ENCODE results near the gene CCDC178.

The CCDC178 gene

DNA sequence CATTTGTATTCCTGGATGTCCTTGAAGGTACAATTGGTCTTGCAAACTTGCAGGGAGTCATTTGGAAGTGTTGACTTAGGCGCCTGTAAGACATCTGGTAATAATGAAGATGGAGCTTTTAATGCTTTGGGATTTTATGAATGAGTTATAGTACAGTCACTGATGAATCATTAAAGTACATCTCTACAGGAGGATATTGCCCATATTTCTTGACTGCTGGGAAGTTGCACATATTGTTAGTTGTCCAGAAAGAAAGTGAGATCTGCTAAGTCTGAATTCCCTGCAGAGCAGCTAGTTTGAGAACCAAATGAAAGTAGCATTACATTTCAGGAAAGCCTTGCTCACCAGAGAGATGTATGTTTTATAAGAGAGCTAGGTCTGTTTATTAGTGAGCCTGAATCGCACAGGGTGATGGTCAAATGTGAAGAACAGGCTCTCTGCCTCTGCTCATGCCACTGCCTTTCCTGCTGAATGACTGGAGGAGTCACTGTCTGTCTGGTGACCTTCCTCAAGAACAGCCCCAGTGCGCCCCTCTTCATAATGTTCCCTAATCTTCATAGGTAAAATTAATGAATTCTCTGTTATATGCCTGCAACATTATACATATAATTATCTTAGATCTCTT is 528.7 kb downstream of the CCDC178 start:
- DNase-seq (ENCODE audit: low read depth) = no peak

DNA sequence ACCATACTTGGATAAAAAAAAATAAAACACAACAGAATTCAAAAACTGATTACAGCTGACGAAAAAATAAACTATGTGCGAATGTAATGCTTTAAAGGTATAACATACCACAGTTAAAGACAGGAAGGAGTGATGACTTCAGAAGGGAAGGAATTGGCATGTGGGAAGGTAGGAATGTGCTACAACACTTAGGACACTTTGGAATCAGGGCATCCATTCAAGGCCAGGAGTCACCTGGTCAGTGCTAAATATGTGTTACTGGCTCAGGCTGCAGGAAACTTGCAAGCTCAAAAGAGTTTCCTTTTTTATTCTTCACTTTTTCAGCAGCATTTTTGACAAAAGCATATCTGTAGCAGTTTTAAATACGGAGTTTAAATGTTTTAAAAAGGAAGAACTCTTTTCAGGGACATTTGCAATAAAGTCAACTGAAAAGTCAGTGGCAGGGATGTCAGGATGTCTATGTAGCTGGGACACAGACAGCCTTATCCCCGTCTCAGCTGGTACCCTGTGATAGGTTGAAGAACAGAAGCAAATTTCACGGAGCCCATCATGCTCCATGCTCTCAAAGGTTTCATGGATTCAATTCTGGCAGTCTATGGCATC is 529.7 kb downstream of the CCDC178 start:
- DNase-seq (ENCODE audit: low read depth) = no peak

DNA sequence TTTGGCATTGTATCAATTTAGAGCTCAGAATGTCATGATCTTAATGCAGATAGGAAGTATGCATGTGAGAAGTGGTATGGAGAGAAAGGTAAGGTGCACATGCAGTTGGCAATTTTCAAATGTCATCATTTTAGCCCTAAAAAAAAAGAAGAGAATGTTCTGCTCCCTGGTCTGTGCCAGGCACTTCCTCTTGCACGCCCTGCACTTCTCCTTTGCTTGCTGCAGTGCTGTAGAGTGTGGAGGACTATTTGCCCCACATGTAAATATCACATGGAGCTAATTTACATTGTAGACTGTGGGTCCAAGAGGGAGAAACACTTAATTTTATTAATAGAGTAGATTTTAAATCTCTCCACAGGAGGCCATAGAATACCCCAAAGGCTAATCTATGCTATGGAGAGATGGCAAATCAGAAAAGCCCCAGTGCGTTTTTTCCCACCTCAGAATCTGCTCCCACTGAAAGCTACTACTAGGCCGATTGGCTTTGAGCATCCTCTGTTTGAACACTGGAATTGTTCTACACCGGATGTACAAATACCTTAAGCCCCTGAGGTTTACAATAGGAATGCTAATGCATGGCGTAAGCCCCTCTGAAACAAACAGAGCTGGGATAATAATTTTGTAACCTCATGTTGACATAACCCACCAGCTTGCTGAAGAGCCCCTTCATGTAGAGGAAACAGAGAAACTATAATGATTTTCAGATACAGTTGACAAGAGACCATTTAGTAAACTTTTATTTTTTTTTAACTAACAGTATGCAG is 530.5 kb downstream of the CCDC178 start:
- DNase-seq (ENCODE audit: low read depth) = no peak

DNA sequence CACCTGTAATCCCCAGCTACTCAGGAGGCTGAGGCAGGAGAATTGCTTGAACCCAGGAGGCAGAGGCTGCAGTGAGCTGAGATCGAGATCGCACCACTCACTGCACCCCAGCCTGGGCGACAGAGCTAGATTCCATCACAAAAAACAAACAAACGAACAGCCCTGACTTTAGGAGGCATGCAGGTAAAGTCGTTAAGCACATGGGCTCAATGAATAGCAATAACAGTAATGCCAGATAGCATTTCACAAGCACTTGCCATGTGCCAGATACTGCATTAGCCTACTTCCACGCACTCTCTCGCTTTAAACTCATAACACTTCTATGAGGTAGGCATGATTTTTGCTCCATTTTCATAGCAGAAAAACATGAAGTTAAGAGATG is 532.1 kb downstream of the CCDC178 start:
- no peak for DNase-seq (ENCODE audit: low read depth)

DNA sequence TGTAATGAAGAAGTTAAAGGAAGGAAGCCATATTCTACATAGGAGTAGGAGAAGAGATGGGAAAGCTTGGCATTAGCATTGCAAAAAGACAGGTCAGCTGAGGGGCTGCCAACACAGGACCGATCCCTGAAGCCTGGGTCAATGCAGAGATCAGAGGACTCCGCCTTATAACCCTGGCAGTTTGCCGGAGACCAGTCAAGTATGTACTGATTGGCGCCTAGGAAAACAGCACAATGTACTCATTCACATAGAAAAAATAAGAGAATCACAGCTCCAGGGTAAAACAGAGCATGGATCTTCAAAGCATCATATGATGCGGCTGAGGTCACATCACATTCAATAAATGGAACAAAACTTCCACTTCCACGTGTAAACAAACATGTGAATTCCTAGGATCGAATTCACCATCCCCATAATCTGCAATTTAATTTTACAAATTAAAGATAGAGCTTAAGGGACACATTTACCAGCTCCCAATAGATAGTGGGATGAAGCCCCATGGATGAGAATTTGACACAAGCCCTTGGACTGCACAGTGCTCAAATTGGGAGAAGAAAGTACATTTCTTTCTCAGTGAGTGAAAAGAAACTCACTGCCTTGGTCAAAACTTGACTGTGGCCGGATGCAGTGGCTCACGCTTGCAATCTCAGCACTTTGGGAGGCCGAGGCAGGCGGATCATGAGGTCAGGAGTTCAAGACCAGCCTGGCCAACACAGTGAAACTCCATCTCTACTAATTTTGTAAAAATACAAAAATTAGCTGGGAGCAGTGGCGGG is 532.7 kb downstream of the CCDC178 start:
- DNase-seq (ENCODE audit: low read depth) = no peak

DNA sequence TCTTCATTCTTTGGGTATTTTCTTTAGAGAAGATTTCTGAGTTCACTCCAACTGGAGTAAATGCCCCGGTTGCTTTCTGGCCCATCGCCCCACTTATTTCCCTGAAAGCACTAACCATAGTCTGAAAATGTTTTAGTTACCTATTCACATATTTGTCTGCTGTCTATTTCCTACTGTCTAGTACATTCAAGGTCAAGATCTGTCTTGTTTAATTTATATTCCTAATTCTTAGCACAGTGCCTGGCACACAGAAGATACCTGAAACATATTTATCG is 533.3 kb downstream of the CCDC178 start:
- no peak for DNase-seq (ENCODE audit: low read depth)

DNA sequence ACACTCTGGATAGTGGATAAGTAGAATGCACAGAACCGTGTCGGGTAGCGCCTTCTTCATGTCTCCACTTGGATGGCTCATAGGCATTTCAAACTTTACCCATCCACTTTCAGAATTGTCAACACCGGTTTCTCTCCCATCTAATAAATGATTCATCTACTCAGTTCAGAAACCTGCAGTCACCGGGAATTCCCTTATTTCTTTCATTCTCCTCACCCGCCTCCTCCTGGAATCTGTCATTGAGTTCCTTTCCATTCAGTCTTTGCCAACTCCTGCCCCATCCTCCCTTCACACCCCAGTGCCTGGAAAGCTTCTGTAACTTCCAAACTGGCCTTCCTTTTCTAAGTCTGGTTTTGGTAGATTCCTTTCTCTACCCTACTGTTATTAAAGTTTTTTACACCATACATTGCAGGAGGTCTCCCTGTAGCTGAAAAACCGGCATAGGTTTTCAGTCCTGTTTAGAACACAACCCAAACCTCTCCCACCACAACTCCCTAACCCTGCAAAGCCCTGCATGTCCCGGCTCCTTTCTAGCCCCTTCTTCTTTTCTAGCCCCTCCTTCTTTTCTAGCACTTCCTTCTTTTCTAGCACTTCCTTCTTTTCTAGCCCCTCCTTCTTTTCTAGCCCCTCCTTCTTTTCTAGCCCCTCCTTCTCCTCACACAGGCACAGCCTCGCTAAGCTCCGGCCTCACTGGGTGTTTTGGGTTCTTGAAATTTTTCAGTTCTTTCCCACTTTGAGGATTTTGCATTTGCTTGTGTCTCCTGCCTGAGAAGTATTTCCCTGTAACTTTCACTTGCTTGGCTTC is 533.8 kb downstream of the CCDC178 start:
- no peak for DNase-seq (ENCODE audit: low read depth)

DNA sequence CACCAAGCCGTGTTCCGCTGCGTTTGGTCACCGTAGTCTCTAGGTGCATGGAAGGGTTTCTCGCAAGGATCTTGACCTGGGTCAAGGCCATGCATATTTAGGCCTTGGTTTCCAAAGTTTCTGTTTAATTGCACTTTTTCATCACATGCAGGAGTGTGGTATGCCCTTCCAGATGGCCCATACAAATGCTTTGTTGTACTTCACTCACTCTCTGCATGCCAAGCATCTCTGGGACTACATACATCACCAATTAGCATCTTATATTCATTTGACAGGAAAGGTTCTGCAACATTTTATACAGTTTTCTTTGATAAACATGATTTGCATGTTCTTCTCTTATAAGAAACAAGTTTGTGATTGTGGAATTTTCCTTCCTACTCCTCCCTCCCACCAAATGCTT is 534.9 kb downstream of the CCDC178 start:
- no peak for DNase-seq (ENCODE audit: low read depth)

DNA sequence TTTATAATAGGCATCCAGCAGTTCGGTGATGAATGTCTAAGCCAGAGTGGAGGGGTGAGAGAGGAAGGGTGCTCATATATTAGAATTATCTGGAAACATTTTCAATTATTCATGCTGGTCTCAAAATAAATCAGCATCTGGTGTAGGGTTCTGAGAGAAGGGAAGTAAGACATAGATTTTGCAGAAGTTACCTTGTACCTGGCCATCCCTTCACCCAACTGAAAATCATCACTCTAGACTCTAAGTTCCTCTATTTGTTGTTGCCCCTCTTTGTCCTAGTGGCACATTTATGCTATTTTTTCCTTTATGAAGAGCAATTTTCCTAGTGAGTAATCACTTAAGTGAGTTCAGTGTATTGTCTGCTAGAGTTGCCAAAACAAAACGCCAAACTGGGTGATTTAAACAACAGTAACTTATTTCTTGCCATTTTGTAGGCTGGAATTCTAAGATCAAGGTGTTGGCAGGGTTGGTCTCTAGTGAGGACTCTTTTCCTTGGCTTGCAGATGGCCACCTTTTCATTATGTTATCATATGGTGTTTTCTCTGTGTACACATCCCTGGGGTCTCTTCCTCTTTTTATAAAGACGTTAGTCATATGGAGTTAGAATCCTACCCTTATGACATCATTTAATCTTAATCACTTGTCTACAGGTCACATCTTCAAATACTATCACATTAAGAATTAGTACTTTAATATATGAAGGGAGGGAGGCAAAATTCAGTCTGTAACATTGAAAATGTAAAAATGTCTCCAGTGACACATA is 537.8 kb downstream of the CCDC178 start:
- no peak for DNase-seq (ENCODE audit: low read depth)

DNA sequence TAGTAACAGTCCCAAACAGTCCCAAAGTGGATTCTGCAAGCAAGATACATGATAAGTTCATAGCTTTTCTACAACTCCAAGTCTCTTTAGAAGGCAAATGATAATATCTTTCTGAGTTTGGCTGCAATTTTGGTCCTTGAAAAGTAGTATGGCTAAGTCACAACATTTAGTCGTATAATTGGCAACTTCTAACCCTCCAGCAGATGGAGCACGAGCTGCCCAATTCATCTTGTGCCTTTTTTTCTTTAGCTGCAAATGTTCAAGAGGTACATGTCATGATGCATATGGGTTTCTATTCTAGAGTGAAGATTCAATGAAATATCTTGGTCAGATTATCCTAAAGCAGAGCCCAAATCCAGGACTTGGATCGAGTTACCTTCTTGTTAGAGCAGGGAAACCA is 540.7 kb downstream of the CCDC178 start:
- DNase-seq (ENCODE audit: low read depth) = no peak

DNA sequence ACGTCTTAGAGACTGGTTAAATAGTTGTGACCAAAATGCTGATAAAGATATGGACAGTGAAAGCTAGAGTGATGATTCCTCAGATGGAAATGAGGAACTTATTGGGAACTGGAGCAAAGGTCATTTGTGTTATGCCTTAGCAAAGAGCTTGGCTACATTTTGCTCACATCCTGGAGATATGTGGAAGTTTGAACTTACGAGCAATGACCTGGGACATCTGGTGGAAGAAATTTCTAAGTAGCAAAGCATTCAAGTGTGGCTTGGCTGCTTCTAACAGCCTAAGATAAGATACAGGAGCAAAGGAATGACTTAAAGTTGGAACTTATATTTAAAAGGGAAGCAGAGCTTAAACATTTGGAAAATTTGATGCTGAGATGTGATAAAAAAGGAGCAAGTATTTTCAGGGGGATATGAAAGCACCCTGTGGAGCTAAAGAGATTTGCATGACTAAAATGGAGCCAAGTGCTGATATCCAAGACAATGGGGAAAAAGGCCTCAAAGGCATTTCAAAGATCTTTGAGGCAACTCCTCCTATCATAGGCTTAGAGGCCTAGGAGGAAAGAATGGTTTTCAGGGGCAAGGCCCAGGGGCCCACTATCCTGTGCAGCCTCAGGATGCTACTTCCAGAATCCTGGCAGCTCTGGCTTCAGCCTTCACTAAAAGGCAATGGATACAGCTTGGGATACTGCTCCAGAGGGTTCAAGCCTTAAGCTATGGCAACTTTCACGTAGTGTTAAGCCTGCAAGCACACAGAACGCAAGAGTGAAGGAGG is 543.6 kb downstream of the CCDC178 start:
- no peak for DNase-seq (ENCODE audit: low read depth)

DNA sequence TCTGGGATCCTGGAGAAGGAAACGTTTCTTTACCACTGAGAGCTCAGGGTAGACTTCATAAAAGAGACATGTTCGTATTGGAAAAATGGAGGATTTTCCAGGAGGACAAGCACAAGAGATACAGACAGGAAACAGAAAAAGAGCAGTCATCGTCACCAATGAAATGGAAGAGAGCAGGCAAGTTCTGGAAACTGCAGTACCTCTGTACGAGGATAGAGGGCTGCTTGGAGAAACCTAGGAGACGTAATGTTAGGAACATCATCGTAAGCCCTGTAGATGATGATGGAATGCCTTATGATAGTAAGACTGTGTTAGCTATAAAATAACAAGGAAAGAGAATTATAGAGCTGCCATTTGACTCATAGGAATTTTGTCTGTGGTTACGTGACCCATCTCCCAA is 546.6 kb downstream of the CCDC178 start:
- no peak for DNase-seq (ENCODE audit: low read depth)

DNA sequence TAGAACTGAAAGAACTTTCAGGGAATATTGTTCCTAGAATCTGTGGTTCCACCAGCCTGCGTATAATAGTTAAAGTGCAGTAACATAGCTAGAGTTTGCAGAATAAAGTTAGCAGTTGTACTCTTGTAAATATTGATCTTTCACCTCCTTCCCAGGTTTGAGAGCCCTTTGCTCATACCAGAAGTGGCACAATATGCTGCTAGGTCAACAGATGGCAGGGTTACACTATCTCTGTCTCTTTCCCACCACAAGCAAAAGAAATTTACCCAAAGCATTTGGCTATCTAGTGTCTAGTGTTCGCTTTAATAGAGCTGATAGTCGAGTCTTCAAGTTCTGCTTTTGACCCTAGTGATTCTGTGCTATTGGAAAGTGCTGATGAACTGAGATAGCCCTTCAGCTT is 548.7 kb downstream of the CCDC178 start:
- no peak for DNase-seq (ENCODE audit: low read depth)

DNA sequence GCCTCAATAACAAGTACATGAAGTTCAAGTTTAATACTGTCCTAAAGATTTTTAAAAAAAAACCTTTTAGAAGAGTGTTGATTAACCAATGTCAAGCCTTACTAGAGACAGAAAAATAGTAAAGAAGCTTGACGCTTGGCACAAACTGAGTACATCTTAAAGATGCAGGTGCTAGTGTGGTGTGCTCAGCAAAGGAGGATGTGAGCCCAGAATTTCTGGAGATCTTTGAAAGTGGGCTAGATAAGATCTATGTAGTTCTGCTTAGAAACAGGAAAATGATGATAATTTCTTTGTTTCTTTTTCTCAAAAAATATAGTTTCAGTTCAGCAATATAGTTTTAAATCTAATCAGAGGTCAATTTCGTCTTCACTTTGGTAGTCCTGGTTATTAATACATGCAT is 549.4 kb downstream of the CCDC178 start:
- DNase-seq (ENCODE audit: low read depth) = no peak

DNA sequence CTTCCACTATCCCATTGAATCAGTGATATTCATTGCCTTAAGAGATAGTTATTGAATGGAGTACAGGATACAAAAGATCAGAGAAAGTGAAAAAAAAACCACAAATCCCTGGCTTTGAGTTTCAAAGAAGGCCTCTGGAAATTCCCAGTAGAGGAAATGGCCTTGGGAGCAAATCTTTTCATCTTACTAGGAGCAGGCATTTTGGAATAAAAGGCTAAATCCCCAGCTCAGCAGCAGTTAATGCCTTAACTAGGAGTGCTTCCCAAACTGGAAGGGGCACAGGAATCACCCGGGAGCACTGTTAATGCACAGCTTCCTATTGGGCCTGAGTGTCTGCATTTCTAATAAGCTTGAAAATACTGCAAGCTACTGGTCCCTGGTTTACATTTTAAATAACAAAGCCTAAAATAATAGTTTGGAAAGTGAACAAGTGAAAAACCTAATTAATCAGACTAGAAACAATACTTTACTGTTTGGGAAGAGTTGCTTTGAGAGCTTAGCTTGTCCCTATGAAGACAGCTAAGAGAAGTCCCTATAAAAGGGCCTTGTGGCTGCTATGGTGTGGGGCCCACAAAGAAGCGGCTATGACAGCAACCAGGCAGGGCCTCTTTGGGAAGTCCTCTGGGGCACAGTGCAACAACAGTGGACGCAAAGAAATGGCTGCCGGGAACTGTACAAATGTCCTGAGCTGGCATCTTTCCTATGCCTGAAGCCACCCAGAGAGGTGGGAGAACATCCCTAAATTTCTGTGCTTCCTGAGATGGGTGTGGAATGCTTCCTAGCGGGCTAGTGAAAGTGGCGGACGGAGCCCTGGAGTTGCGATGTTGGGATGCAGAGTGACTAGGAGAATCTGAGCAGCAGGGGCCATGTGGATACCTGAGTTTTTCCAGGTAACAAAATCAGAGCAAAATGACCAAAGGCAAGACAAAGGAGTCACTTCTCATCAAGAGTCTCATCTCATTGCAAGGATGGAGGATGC is 550.6 kb downstream of the CCDC178 start:
- DNase-seq (ENCODE audit: low read depth) = no peak

DNA sequence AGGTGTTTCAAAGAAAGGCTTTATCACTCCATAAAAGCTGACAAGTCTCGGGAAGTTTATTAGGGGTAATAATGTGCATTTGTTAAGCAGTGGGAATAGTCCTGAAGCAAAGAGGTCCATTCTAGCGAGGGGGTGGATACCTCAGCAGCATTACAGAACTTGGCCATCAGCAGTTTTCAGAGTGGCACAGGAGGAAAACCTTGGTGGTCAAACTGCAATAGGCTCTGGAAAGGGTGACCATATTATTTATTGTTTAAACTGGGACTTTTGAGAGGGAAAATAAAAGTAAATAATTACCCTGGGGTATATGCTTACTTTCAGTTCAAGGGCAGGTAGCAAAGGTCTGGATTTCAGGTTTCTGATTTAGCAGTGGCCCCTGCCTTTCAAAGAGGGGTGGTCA is 552.2 kb downstream of the CCDC178 start:
- DNase-seq (ENCODE audit: low read depth) = no peak
